WTC11 (cell line): ENCODE measurements around the gene TYRP1. TPM values are rescaled to one million over a fixed set of nuclear protein-coding genes. Genes with fewer than 3 reads are reported as not detected.

ENCODE experiments used
- ATAC-seq: fragments of 200-7000 bp; cut with Tn5 transposase; 2 replicates; pipeline ENCODE4 v1.10.0; 2021; ENCODE audit warnings: mild to moderate bottlenecking, moderate library complexity
- CTCF ChIA-PET: fragments of 300-600 bp; sonication (Branson Sonifier 250); formaldehyde crosslinking; loops from one replicate; lab custom pipeline; 2021; ENCODE audit warnings: antibody characterized with exemption; lab: Charles Lee
- POLR2A ChIA-PET: fragments of 350-600 bp; sonication (Branson Sonifier 250); formaldehyde crosslinking; loops from one replicate; lab custom pipeline; 2021; ENCODE audit warnings: antibody characterized with exemption; lab: Charles Lee
- DNase-seq: peaks from one replicate; pipeline ENCODE4 v3.0.0; 2021; ENCODE audit warnings: low spot score
- H3K27ac Mint-ChIP-seq: 2 replicates; pipeline ENCODE4 v1.8.0; 2021; ENCODE audit warnings: mixed read lengths
- H3K27me3 Mint-ChIP-seq: 2 replicates; pipeline ENCODE4 v1.8.0; 2021; ENCODE audit warnings: low read depth, mild to moderate bottlenecking, moderate library complexity, mixed read lengths
- H3K36me3 Mint-ChIP-seq: 2 replicates; pipeline ENCODE4 v1.8.0; 2021; ENCODE audit warnings: mixed read lengths
- H3K4me1 Mint-ChIP-seq: 2 replicates; pipeline ENCODE4 v1.8.0; 2022; ENCODE audit warnings: mixed read lengths
- H3K4me3 Mint-ChIP-seq: 2 replicates; pipeline ENCODE4 v1.8.0; 2021; ENCODE audit warnings: mild to moderate bottlenecking, moderate library complexity, mixed read lengths
- H3K9me3 Mint-ChIP-seq: 2 replicates; pipeline ENCODE4 v1.8.0; 2021; ENCODE audit warnings: mixed read lengths
- ATF3 ChIP-seq: sonication (generic); formaldehyde crosslinking; conservative IDR thresholded peaks from 2 replicates; pipeline ENCODE4 v1.8.1; 2022; ENCODE audit warnings: mild to moderate bottlenecking, missing genetic modification reagents
- ATF6 ChIP-seq: sonication (generic); formaldehyde crosslinking; IDR thresholded peaks from 2 replicates; pipeline ENCODE4 v1.8.1; 2023; ENCODE audit warnings: mild to moderate bottlenecking, missing genetic modification reagents
- CBFB ChIP-seq: sonication (generic); formaldehyde crosslinking; IDR thresholded peaks from 2 replicates; pipeline ENCODE4 v1.8.1; 2022; ENCODE audit warnings: mild to moderate bottlenecking, low read depth, missing genetic modification reagents
- CREB1 ChIP-seq: sonication (generic); formaldehyde crosslinking; IDR thresholded peaks from 2 replicates; pipeline ENCODE4 v1.8.0; 2023; ENCODE audit warnings: mild to moderate bottlenecking, missing genetic modification reagents
- E2F5 ChIP-seq: sonication (generic); formaldehyde crosslinking; IDR thresholded peaks from 2 replicates; pipeline ENCODE4 v1.8.1; 2022; ENCODE audit warnings: mild to moderate bottlenecking, moderate library complexity, missing genetic modification reagents
- ERG ChIP-seq: fragments of 250-450 bp; sonication (Bioruptor Pico); IDR thresholded peaks from 2 replicates; pipeline ENCODE4 v1.8.0; 2021; ENCODE audit warnings: mild to moderate bottlenecking
- FOXP1 ChIP-seq: sonication (generic); formaldehyde crosslinking; IDR thresholded peaks from 2 replicates; pipeline ENCODE4 v1.8.0; 2022; ENCODE audit warnings: missing genetic modification reagents, mild to moderate bottlenecking, moderate library complexity, borderline replicate concordance
- FOXP4 ChIP-seq: sonication (generic); formaldehyde crosslinking; IDR thresholded peaks from 2 replicates; pipeline ENCODE4 v1.8.0; 2022; ENCODE audit warnings: mild to moderate bottlenecking, missing genetic modification reagents
- MXD4 ChIP-seq: fragments of 250-450 bp; sonication (Bioruptor Pico); IDR thresholded peaks from 2 replicates; pipeline ENCODE4 v1.8.0; 2021; ENCODE audit warnings: mild to moderate bottlenecking, moderate library complexity, borderline replicate concordance
- NR2C2 ChIP-seq: sonication (generic); formaldehyde crosslinking; IDR thresholded peaks from 2 replicates; pipeline ENCODE4 v1.8.0; 2022; ENCODE audit warnings: mild to moderate bottlenecking, missing genetic modification reagents
- NR3C1 ChIP-seq: sonication (generic); formaldehyde crosslinking; conservative IDR thresholded peaks from 2 replicates; pipeline ENCODE4 v1.8.1; 2023; ENCODE audit warnings: low read depth, mild to moderate bottlenecking, missing genetic modification reagents
- TCF7 ChIP-seq: sonication (generic); formaldehyde crosslinking; IDR thresholded peaks from 2 replicates; pipeline ENCODE4 v1.8.0; 2022; ENCODE audit warnings: mild to moderate bottlenecking, low read depth, missing genetic modification reagents, moderate library complexity
- TEAD1 ChIP-seq: sonication (generic); formaldehyde crosslinking; IDR thresholded peaks from 2 replicates; pipeline ENCODE4 v1.8.0; 2022; ENCODE audit warnings: mild to moderate bottlenecking, missing genetic modification reagents
- TEAD4 ChIP-seq: sonication (generic); formaldehyde crosslinking; IDR thresholded peaks from 2 replicates; pipeline ENCODE4 v1.8.0; 2022; ENCODE audit warnings: mild to moderate bottlenecking, missing genetic modification reagents
- total RNA-seq: library from RNA; stranded (reverse); gene quantifications from 3 replicates; pipeline ENCODE4 v1.2.3, GENCODE V29; 2021
- TF ChIP-seq, protein P1 (sequence below): sonication (generic); formaldehyde crosslinking; conservative IDR thresholded peaks from 2 replicates; pipeline ENCODE4 v1.8.1; 2023; ENCODE audit warnings: mild to moderate bottlenecking, low read depth, missing genetic modification reagents, moderate library complexity

The TYRP1 gene
- total RNA-seq, 1 experiment from 2014 or later, result 0.31 TPM

GRCh38 chr9:12703996-12704395 lies 10.8 kb downstream of the TYRP1 start:
- ATAC-seq (no peak), DNase-seq (no peak)
- H3K4me3 Mint-ChIP-seq, result no peak overlapping the region
- H3K27me3 Mint-ChIP-seq, result no peaks in the 10 kb centered on the region
- ChIA-PET CTCF (interaction anchor here (1.3 kb wide), 1 partner anchor 15 kb away, joined by 6 read pairs; no protein-coding TSS in a partner anchor), POLR2A (no interaction called here)
- H3K36me3 Mint-ChIP-seq, result no peaks in the 10 kb centered on the region
- no peaks in the 10 kb centered on the region for H3K9me3 Mint-ChIP-seq
- TF ChIP-seq ATF3 (CRISPR knock-in tag) (no peak), FOXP4 (CRISPR knock-in tag) (no peak), CBFB (CRISPR knock-in tag) (no peak), E2F5 (CRISPR knock-in tag) (no peak), FOXP1 (CRISPR knock-in tag) (no peak), NR2C2 (CRISPR knock-in tag) (no peak), MXD4 (no peak)
- no peak overlapping the region for H3K27ac Mint-ChIP-seq
- no peaks in the 10 kb centered on the region; the same call in 1 of the 2 replicates for H3K4me1 Mint-ChIP-seq

- H3K4me1 Mint-ChIP-seq, result no peaks in the 10 kb centered on the region; the same call in 1 of the 2 replicates
- H3K27ac Mint-ChIP-seq, result no peak overlapping the region
- H3K4me3 Mint-ChIP-seq, result no peak overlapping the region
- no peaks in the 10 kb centered on the region for H3K27me3 Mint-ChIP-seq
- ATAC-seq, result no peak
- POLR2A ChIA-PET, result no interaction called here
- CTCF ChIA-PET, result interaction anchor here (3.7 kb wide), 1 partner anchor 13 kb away, joined by 17 read pairs; no protein-coding TSS in a partner anchor
- no peak for DNase-seq
- TF ChIP-seq TCF7 (no peak), TEAD4 (CRISPR knock-in tag) (no peak), CREB1 (no peak), ATF6 (no peak), TEAD1 (CRISPR knock-in tag) (no peak), ERG (no peak), NR3C1 (no peak)
- TF ChIP-seq, protein P1, sequence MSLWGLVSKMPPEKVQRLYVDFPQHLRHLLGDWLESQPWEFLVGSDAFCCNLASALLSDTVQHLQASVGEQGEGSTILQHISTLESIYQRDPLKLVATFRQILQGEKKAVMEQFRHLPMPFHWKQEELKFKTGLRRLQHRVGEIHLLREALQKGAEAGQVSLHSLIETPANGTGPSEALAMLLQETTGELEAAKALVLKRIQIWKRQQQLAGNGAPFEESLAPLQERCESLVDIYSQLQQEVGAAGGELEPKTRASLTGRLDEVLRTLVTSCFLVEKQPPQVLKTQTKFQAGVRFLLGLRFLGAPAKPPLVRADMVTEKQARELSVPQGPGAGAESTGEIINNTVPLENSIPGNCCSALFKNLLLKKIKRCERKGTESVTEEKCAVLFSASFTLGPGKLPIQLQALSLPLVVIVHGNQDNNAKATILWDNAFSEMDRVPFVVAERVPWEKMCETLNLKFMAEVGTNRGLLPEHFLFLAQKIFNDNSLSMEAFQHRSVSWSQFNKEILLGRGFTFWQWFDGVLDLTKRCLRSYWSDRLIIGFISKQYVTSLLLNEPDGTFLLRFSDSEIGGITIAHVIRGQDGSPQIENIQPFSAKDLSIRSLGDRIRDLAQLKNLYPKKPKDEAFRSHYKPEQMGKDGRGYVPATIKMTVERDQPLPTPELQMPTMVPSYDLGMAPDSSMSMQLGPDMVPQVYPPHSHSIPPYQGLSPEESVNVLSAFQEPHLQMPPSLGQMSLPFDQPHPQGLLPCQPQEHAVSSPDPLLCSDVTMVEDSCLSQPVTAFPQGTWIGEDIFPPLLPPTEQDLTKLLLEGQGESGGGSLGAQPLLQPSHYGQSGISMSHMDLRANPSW, result no peak
- H3K9me3 Mint-ChIP-seq, result no peaks in the 10 kb centered on the region
- no peaks in the 10 kb centered on the region for H3K36me3 Mint-ChIP-seq
These were observed 12.7 kb downstream of the TYRP1 start for GRCh38 chr9:12705738-12706391.
